SK-N-SH (cell line): ENCODE results near the gene ADAMTS6. TPM values are rescaled to one million over a fixed set of nuclear protein-coding genes. Genes with fewer than 3 reads are reported as not detected.

Experiments
- CTCF ChIA-PET: fragments of 300-600, 350-600 bp; formaldehyde crosslinking; extraction: SDS; loops from one replicate; lab custom pipeline; 2021; lab: Yijun Ruan, JAX
- POLR2A ChIA-PET: fragments of 350-600 bp; sonication (Branson Sonifier 250); formaldehyde crosslinking; extraction: SDS; loops from one replicate; lab custom pipeline; 2020; ENCODE audit warnings: antibody characterized with exemption, inconsistent platforms; lab: Yijun Ruan, JAX
- DNase-seq: peaks from one replicate; pipeline ENCODE4 v3.0.0; 2012
- H2AFZ ChIP-seq: fragments of 200-600 bp; sonication (generic); 2 replicates; pipeline ENCODE4 v1.8.1; 2016; ENCODE audit warnings: antibody characterized with exemption, mild to moderate bottlenecking, low read depth
- H3F3A ChIP-seq: fragments of 200-600 bp; sonication (generic); replicated peaks from 2 replicates; pipeline ENCODE3; 2016; ENCODE audit warnings: antibody characterized with exemption, mild to moderate bottlenecking; ENCODE audit not compliant: insufficient read depth
- H3K27ac ChIP-seq, 2 experiments: fragments of 200-500 bp in 1 of 2; fragments of 200-600 bp in 1 of 2; sonication (Bioruptor generic) in 1 of 2; sonication (generic), shearing (Covaris generic) in 1 of 2; 2 replicates each; pipeline versions ENCODE4 v1.5.1 to v1.6.1; 2014 to 2016; ENCODE audit warnings: low read depth in 2 of 2, inconsistent platforms in 1 of 2, low read length in 1 of 2, mild to moderate bottlenecking in 1 of 2, mixed read lengths in 1 of 2
- H3K27me3 ChIP-seq: fragments of 200-600 bp; sonication (generic), shearing (Covaris generic); 2 replicates; pipeline ENCODE4 v1.6.1; 2016; ENCODE audit warnings: mixed run types; ENCODE audit not compliant: insufficient read depth
- H3K36me3 ChIP-seq, 2 experiments: fragments of 200-500 bp in 1 of 2; fragments of 200-600 bp in 1 of 2; sonication (Bioruptor generic) in 1 of 2; sonication (generic) in 1 of 2; replicated peaks in 1 of 2; 2 replicates each; pipeline versions ENCODE3 to v1.5.1; 2014 to 2016; ENCODE audit warnings: low read length in 1 of 2, mild to moderate bottlenecking in 1 of 2; ENCODE audit not compliant: insufficient read depth in 2 of 2, control insufficient read depth in 1 of 2
- H3K4me1 ChIP-seq, 2 experiments: fragments of 200-500 bp in 1 of 2; fragments of 200-600 bp in 1 of 2; sonication (Bioruptor generic) in 1 of 2; sonication (generic), shearing (Covaris generic) in 1 of 2; 2 replicates each; pipeline versions ENCODE4 v1.5.1 to v1.6.1; 2014 to 2016; ENCODE audit warnings: low read depth in 1 of 2, low read length in 1 of 2, mixed run types in 1 of 2; ENCODE audit not compliant: insufficient read depth in 2 of 2, control insufficient read depth in 1 of 2
- H3K4me2 ChIP-seq: fragments of 200-600 bp; sonication (generic), shearing (Covaris generic); 2 replicates; pipeline ENCODE4 v1.6.1; 2017; ENCODE audit warnings: mixed run types
- H3K4me3 ChIP-seq, 2 experiments: fragments of 200-500 bp in 1 of 2; fragments of 200-600 bp in 1 of 2; sonication (Bioruptor generic) in 1 of 2; sonication (generic), shearing (Covaris generic) in 1 of 2; 2 replicates each; pipeline versions ENCODE4 v1.5.1 to v1.8.1; 2014 to 2016; ENCODE audit warnings: low read depth in 2 of 2, inconsistent platforms in 1 of 2, low read length in 1 of 2, mild to moderate bottlenecking in 1 of 2, mixed read lengths in 1 of 2, moderate library complexity in 1 of 2
- H3K79me2 ChIP-seq: fragments of 200-600 bp; sonication (generic); 2 replicates; pipeline ENCODE4 v1.8.1; 2017; ENCODE audit warnings: mild to moderate bottlenecking; ENCODE audit not compliant: insufficient read depth
- H3K9ac ChIP-seq: fragments of 200-600 bp; sonication (generic); 2 replicates; pipeline ENCODE4 v1.6.1; 2017; ENCODE audit warnings: mixed run types
- H3K9me2 ChIP-seq: fragments of 200-600 bp; sonication (generic); 2 replicates; pipeline ENCODE4 v1.6.1; 2017; ENCODE audit warnings: mixed run types
- H3K9me3 ChIP-seq: fragments of 200-600 bp; sonication (generic); 2 replicates; pipeline ENCODE4 v1.6.1; 2017; ENCODE audit warnings: mixed run types, mild to moderate bottlenecking, moderate library complexity
- H4K20me1 ChIP-seq: fragments of 200-600 bp; sonication (generic); 2 replicates; pipeline ENCODE4 v1.6.1; 2017; ENCODE audit warnings: mild to moderate bottlenecking, mixed run types; ENCODE audit not compliant: insufficient read depth
- CTCF ChIP-seq: fragments of 200-600 bp; sonication (generic); IDR thresholded peaks from 2 replicates; pipeline ENCODE4 v1.6.1; 2017; ENCODE audit warnings: antibody characterized with exemption, mild to moderate bottlenecking, moderate library complexity
- EZH2phosphoT487 ChIP-seq: fragments of 200-600 bp; sonication (generic); IDR thresholded peaks from 2 replicates; pipeline ENCODE4 v1.6.1; 2017; ENCODE audit warnings: low read depth, mixed run types, mild to moderate bottlenecking, antibody characterized with exemption, moderate library complexity, borderline replicate concordance
- FOXJ3 ChIP-seq: sonication (generic); formaldehyde crosslinking; IDR thresholded peaks from 2 replicates; pipeline ENCODE4 v1.5.1; 2020; ENCODE audit warnings: mild to moderate bottlenecking, missing genetic modification reagents
- FOXM1 ChIP-seq: IDR thresholded peaks from 2 replicates; pipeline ENCODE4 v1.4.0; 2012; ENCODE audit warnings: low read depth, mild to moderate bottlenecking
- MAX ChIP-seq: IDR thresholded peaks from 2 replicates; pipeline ENCODE4 v1.4.0; 2012; ENCODE audit warnings: low read depth
- MEF2A ChIP-seq: IDR thresholded peaks from 2 replicates; pipeline ENCODE4 v1.4.0; 2012; ENCODE audit warnings: low read depth, borderline replicate concordance
- MXI1 ChIP-seq: IDR thresholded peaks from 2 replicates; pipeline ENCODE4 v1.6.1; 2012; ENCODE audit warnings: mild to moderate bottlenecking, low read depth, low read length, improper control_type of control experiment
- NFIC ChIP-seq: IDR thresholded peaks from 2 replicates; pipeline ENCODE4 v1.4.0; 2012; ENCODE audit warnings: borderline replicate concordance
- TAF1 ChIP-seq: IDR thresholded peaks from 2 replicates; pipeline ENCODE4 v1.6.1; 2012; ENCODE audit warnings: low read depth, mild to moderate bottlenecking, low read length, moderate library complexity, borderline replicate concordance
- TCF12 ChIP-seq: IDR thresholded peaks from 2 replicates; pipeline ENCODE4 v1.4.0; 2012
- YY1 ChIP-seq: IDR thresholded peaks from 2 replicates; pipeline ENCODE4 v1.4.0; 2012; ENCODE audit warnings: low read depth, mild to moderate bottlenecking
- WGBS: methylation state at CpG from one replicate; pipeline ENCODE4 v1.1.6; 2017; ENCODE audit warnings: low lambda C conversion rate; 5-methylcytosine and 5-hydroxymethylcytosine counted together
- polyA plus RNA-seq, 3 experiments: library from polyadenylated mRNA; depleted of rRNA; stranded (reverse); fragments of >200 nt; gene quantifications; 2 replicates each; pipeline ENCODE4 v1.2.3, GENCODE V29; 2012
- TF ChIP-seq, protein P1 (sequence below): IDR thresholded peaks from 2 replicates; pipeline ENCODE4 v1.4.0; 2012; ENCODE audit warnings: low read depth, borderline replicate concordance
- TF ChIP-seq, protein P2 (sequence below): IDR thresholded peaks from 2 replicates; pipeline ENCODE4 v1.6.1; 2012; ENCODE audit warnings: mild to moderate bottlenecking, low read depth, low read length, moderate library complexity

Gene ADAMTS6
- polyA plus RNA-seq, 1 of the 3 experiments (the other 2 are of a cell fraction): 15.0 TPM

DNA sequence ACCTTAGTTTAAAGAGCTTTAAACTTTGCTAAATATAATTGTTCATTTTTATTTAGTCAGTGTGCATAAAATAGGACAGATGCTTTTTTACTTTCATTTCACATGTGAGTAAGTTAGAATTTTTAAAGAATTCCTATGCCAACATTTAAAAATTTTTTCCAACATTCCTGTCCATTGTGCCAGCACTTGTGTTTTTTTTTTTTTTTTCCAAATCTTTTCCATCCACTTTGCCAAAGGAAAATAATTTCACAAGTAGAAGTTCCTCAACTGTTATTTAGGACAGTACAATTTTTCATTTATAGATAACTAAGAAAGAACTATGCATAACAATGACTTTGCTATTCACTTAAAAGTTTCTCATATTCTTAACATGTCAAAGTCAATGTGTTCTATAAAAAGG is 189.5 kb downstream of the ADAMTS6 start (continued):
- TF ChIP-seq CTCF: no peak

DNA sequence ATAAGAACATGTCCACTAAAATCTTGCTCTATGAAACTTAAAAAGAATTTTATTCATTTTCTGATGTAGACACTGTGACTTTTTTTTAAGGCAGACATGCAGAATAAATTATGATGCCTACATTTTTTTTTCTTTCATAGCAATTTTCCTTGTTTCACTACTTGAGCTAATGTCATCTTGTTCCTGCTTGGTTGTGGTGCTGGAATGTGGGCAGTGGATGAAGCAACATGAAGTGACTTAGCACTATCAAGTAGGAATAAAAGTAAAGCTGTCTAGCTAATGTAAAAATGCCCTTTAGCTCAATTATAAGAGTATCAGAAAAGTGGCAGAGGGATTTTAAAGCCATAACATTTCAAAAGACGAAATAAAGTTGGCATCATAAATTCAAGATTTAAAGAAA is 191.0 kb downstream of the ADAMTS6 start:
- H4K20me1 ChIP-seq: no peaks in the 10 kb centered on the region
- no peak overlapping the region for H3K27ac ChIP-seq
- TF ChIP-seq FOXJ3 (CRISPR knock-in tag) (no peak), MEF2A (no peak), YY1 (no peak), MAX (no peak), MXI1 (no peak), EZH2phosphoT487 (no peak), TCF12 (no peak), TAF1 (no peak), FOXM1 (no peak), NFIC (no peak)
- TF ChIP-seq, protein P1, sequence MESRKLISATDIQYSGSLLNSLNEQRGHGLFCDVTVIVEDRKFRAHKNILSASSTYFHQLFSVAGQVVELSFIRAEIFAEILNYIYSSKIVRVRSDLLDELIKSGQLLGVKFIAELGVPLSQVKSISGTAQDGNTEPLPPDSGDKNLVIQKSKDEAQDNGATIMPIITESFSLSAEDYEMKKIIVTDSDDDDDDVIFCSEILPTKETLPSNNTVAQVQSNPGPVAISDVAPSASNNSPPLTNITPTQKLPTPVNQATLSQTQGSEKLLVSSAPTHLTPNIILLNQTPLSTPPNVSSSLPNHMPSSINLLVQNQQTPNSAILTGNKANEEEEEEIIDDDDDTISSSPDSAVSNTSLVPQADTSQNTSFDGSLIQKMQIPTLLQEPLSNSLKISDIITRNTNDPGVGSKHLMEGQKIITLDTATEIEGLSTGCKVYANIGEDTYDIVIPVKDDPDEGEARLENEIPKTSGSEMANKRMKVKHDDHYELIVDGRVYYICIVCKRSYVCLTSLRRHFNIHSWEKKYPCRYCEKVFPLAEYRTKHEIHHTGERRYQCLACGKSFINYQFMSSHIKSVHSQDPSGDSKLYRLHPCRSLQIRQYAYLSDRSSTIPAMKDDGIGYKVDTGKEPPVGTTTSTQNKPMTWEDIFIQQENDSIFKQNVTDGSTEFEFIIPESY: no peak
- TF ChIP-seq, protein P2, sequence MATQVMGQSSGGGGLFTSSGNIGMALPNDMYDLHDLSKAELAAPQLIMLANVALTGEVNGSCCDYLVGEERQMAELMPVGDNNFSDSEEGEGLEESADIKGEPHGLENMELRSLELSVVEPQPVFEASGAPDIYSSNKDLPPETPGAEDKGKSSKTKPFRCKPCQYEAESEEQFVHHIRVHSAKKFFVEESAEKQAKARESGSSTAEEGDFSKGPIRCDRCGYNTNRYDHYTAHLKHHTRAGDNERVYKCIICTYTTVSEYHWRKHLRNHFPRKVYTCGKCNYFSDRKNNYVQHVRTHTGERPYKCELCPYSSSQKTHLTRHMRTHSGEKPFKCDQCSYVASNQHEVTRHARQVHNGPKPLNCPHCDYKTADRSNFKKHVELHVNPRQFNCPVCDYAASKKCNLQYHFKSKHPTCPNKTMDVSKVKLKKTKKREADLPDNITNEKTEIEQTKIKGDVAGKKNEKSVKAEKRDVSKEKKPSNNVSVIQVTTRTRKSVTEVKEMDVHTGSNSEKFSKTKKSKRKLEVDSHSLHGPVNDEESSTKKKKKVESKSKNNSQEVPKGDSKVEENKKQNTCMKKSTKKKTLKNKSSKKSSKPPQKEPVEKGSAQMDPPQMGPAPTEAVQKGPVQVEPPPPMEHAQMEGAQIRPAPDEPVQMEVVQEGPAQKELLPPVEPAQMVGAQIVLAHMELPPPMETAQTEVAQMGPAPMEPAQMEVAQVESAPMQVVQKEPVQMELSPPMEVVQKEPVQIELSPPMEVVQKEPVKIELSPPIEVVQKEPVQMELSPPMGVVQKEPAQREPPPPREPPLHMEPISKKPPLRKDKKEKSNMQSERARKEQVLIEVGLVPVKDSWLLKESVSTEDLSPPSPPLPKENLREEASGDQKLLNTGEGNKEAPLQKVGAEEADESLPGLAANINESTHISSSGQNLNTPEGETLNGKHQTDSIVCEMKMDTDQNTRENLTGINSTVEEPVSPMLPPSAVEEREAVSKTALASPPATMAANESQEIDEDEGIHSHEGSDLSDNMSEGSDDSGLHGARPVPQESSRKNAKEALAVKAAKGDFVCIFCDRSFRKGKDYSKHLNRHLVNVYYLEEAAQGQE: no peak
- ChIA-PET POLR2A (no interaction called here), CTCF (no interaction called here)
- 93% methylated on average over 1 of the region's 1 CpG for WGBS
- H3K9ac ChIP-seq: no peak overlapping the region
- peaks cover 0 to 66% of the 10 kb centered on the region in 2 experiments for H3K36me3 ChIP-seq
- no peak overlapping the region for H2AFZ ChIP-seq
- no peak overlapping the region for H3K4me3 ChIP-seq
- no peak for DNase-seq
- no peak overlapping the region for H3K4me2 ChIP-seq
- peaks cover 9% of the 10 kb centered on the region for H3K79me2 ChIP-seq
- H3F3A ChIP-seq: peaks cover 25% of the 10 kb centered on the region
- no peaks in the 10 kb centered on the region for H3K9me2 ChIP-seq
- H3K27me3 ChIP-seq: no peaks in the 10 kb centered on the region
- no peaks in the 10 kb centered on the region for H3K4me1 ChIP-seq
- no peaks in the 10 kb centered on the region for H3K9me3 ChIP-seq
